ENCODE results near the gene GPR12. TPM values are rescaled to one million over a fixed set of nuclear protein-coding genes. Genes with fewer than 3 reads are reported as not detected.

GPR12 gene
- polyA plus RNA-seq, 3 donors, result not detected

GRCh38 chr13:26707122-26708006, 53.2 kb downstream of the GPR12 start:
- no peak for DNase-seq (ENCODE audit: low read depth in 3 of 3, low spot score in 2 of 3)

- no peak for DNase-seq (ENCODE audit: low read depth in 3 of 3, low spot score in 2 of 3)
Observed at GRCh38 chr13:26706381-26706780, 54.2 kb downstream of the GPR12 start.

GRCh38 chr13:26705536-26705935, 55.0 kb downstream of the GPR12 start:
- no peak for DNase-seq (ENCODE audit: low read depth in 3 of 3, low spot score in 2 of 3)

Other genes starting within 250 kb of the GPR12 start
- gene WASF3, start 203.1 kb downstream of the GPR12 start, polyA plus RNA-seq (ENCODE audit: insufficient read length in 3 of 3), result 10 to 100 TPM; 39.4 to 53.2 (median 48.6) TPM